K562 (cell line): ENCODE data around the gene PKLR. TPM values are rescaled to one million over a fixed set of nuclear protein-coding genes. Genes with fewer than 3 reads are reported as not detected.

Source experiments
- ADNP ChIP-seq: fragments of 200-800 bp; sonication (Bioruptor generic); IDR thresholded peaks from 2 replicates; pipeline ENCODE4 v1.6.1; 2016; ENCODE audit warnings: missing genetic modification characterization, missing compliant biosample characterization
- ARID3B ChIP-seq: fragments of 250-450 bp; sonication (Bioruptor Pico); IDR thresholded peaks from 2 replicates; pipeline ENCODE4 v1.4.0; 2020; ENCODE audit warnings: borderline replicate concordance
- CC2D1A ChIP-seq: fragments of 450-650 bp; IDR thresholded peaks from 2 replicates; pipeline ENCODE4 v1.6.1; 2017; ENCODE audit warnings: mild to moderate bottlenecking
- EP300 ChIP-seq: IDR thresholded peaks from 2 replicates; pipeline ENCODE4 v1.6.1; 2012; ENCODE audit warnings: low read length, improper control_type of control experiment
- ESRRA ChIP-seq: fragments of 450-650 bp; IDR thresholded peaks from 2 replicates; pipeline ENCODE4 v1.6.1; 2014; ENCODE audit warnings: low read depth, mild to moderate bottlenecking, moderate library complexity, borderline replicate concordance
- ETS2 ChIP-seq: IDR thresholded peaks from 2 replicates; pipeline ENCODE4 v1.6.1; 2016; ENCODE audit warnings: borderline replicate concordance, missing genetic modification characterization, mild to moderate bottlenecking, moderate library complexity, missing compliant biosample characterization; ENCODE audit not compliant: poor library complexity, severe bottlenecking
- FOXJ2 ChIP-seq: fragments of 200-800 bp; sonication (Bioruptor generic); IDR thresholded peaks from 2 replicates; pipeline ENCODE4 v1.6.1; 2016; ENCODE audit warnings: missing genetic modification characterization, missing compliant biosample characterization
- HDAC3 ChIP-seq: fragments of 450-650 bp; IDR thresholded peaks from 2 replicates; pipeline ENCODE4 v1.6.1; 2018; ENCODE audit warnings: borderline replicate concordance, mild to moderate bottlenecking, moderate library complexity; ENCODE audit not compliant: partially characterized antibody
- ID3 ChIP-seq, 2 experiments: fragments of 250-450 bp in 1 of 2; fragments of 450-650 bp in 1 of 2; sonication (Bioruptor Pico) in 1 of 2; IDR thresholded peaks; 2 replicates each; pipeline versions ENCODE4 v1.6.1 to v1.8.0; 2016 to 2021; ENCODE audit warnings: mild to moderate bottlenecking in 2 of 2, moderate library complexity in 2 of 2, missing compliant biosample characterization in 1 of 2, missing genetic modification characterization in 1 of 2
- ILF3 ChIP-seq: fragments of 450-650 bp; IDR thresholded peaks from 2 replicates; pipeline ENCODE4 v1.6.1; 2018; ENCODE audit warnings: antibody characterized with exemption, mild to moderate bottlenecking, moderate library complexity, borderline replicate concordance
- LARP7 ChIP-seq: fragments of 450-650 bp; IDR thresholded peaks from 2 replicates; pipeline ENCODE4 v1.6.1; 2016
- MTA2 ChIP-seq: fragments of 450-650 bp; IDR thresholded peaks from 2 replicates; pipeline ENCODE4 v1.6.1; 2016; ENCODE audit warnings: low read depth
- MYNN ChIP-seq, 2 experiments: sonication (generic); formaldehyde crosslinking in 1 of 2; IDR thresholded peaks; 2 replicates each; pipeline versions ENCODE4 v1.5.0 to v1.6.1; 2016 to 2020; ENCODE audit warnings: antibody characterized with exemption in 1 of 2, missing genetic modification reagents in 1 of 2
- NCOA4 ChIP-seq: fragments of 450-650 bp; IDR thresholded peaks from 2 replicates; pipeline ENCODE4 v1.6.1; 2018; ENCODE audit warnings: mild to moderate bottlenecking; ENCODE audit not compliant: partially characterized antibody
- PPARD ChIP-seq: fragments of 250-450 bp; sonication (Bioruptor Pico); IDR thresholded peaks from 2 replicates; pipeline ENCODE4 v1.8.0; 2022; ENCODE audit warnings: inconsistent platforms, mild to moderate bottlenecking, moderate library complexity
- RCOR1 ChIP-seq, 2 experiments: IDR thresholded peaks; 2 replicates each; pipeline ENCODE4 v1.6.1; 2012; ENCODE audit warnings: low read depth in 2 of 2, low read length in 2 of 2, borderline replicate concordance in 1 of 2, improper control_type of control experiment in 1 of 2
- SMAD1 ChIP-seq: fragments of 150-350 bp; IDR thresholded peaks from 2 replicates; pipeline ENCODE4 v1.6.1; 2014; ENCODE audit warnings: low read length, low read depth; ENCODE audit not compliant: partially characterized antibody
- TAF1 ChIP-seq: IDR thresholded peaks from 2 replicates; pipeline ENCODE4 v1.6.1; 2011; ENCODE audit warnings: mild to moderate bottlenecking, low read length, moderate library complexity; ENCODE audit not compliant: insufficient read depth, control insufficient read depth, severe bottlenecking; ENCODE audit errors: extremely low read depth
- TARDBP ChIP-seq: fragments of 450-650 bp; IDR thresholded peaks from 2 replicates; pipeline ENCODE4 v1.6.1; 2016
- TEAD2 ChIP-seq: fragments of 450-650 bp; IDR thresholded peaks from 2 replicates; pipeline ENCODE4 v1.6.1; 2016; ENCODE audit warnings: missing genetic modification characterization, control low read depth, missing compliant biosample characterization
- XRCC5 ChIP-seq: fragments of 200-400 bp; formaldehyde crosslinking; IDR thresholded peaks from 2 replicates; pipeline ENCODE4 v1.6.1; 2017; ENCODE audit warnings: low read depth, mild to moderate bottlenecking, low read length
- ZHX1 ChIP-seq: fragments of 150-350 bp; conservative IDR thresholded peaks from 2 replicates; pipeline ENCODE4 v1.6.1; 2014; ENCODE audit warnings: low read length
- ZNF146 ChIP-seq: IDR thresholded peaks from one replicate; pipeline ENCODE4 v1.6.1; 2018; ENCODE audit warnings: missing compliant biosample characterization; ENCODE audit not compliant: unreplicated experiment
- ZNF764 ChIP-seq: fragments of 250-450 bp; sonication (Bioruptor Pico); IDR thresholded peaks from 2 replicates; pipeline ENCODE4 v1.4.0; 2020; ENCODE audit warnings: low read depth, mild to moderate bottlenecking, moderate library complexity
- polyA plus RNA-seq, 8 experiments: library from polyadenylated mRNA; depleted of rRNA in 4 of 8; stranded (reverse) in 5 of 8; unstranded in 3 of 8; fragments of >200 nt; fragmentation: Nextera tagmentation in 2 of 8; fragmentation: Illumina TruSeq in 1 of 8; extraction: Ambion mirVana in 2 of 8; extraction: Trizol in 1 of 8; gene quantifications; 2 replicates each; pipeline versions ENCODE4 v1.2.1 to v1.2.3, GENCODE V29; 2011 to 2014; ENCODE audit warnings: inconsistent platforms in 1 of 8, missing spikeins in 1 of 8
- total RNA-seq, 7 experiments: library from RNA; depleted of rRNA in 6 of 7; stranded (reverse); fragments of >200 nt in 6 of 7; fragmentation: Illumina TruSeq in 2 of 7; extraction: Trizol in 2 of 7; gene quantifications; 2 replicates each; pipeline versions ENCODE4 v1.2.1 to v1.2.3, GENCODE V29; 2011 to 2021; ENCODE audit warnings: low replicate concordance in 1 of 7

Gene PKLR
- total and polyA plus RNA-seq, 9 of the 15 experiments (the other 6 are each of a cell fraction or from before 2014, with no cell fraction given) = 10.7 to 78.4 (median 38.2) TPM

GRCh38 chr1:155261852-155262673, 39.2 kb downstream of the PKLR start, which contains the start of gene SCAMP3 (continued):
- TF ChIP-seq MYNN (IDR thresholded peaks at IDR 0.05) (peak; percentile 37), MYNN (CRISPR knock-in tag; IDR thresholded peaks at IDR 0.05) (no peak), ILF3 (peak; percentile 68; the same call in 1 of the 2 replicates), ARID3B (CRISPR knock-in tag) (no peak), ZNF146 (no peak), FOXJ2 (0 out of 2 replicates have a peak, but pooled peaks have one; percentile 45), ZHX1 (no peak), XRCC5 (no peak), ZNF764 (CRISPR knock-in tag) (no peak), PPARD (CRISPR knock-in tag) (no peak), ESRRA (peak; percentile 46; the same call in 1 of the 2 replicates), SMAD1 (no peak), RCOR1 (IDR thresholded peaks at IDR 0.05; ENCODE audit: borderline replicate concordance in 1 of 2, low read depth in 2 of 2, low read length in 2 of 2) (0 out of 4 replicates have a peak, but pooled peaks of 1 of the 2 experiments have one; percentile 5), ETS2 (tag) (no peak), TARDBP (no peak), LARP7 (no peak), ADNP (tag) (no peak), TAF1 (peak; percentile 22), TEAD2 (no peak), HDAC3 (no peak), ID3 (CRISPR knock-in tag; IDR thresholded peaks at IDR 0.05) (no peak), ID3 (tag; IDR thresholded peaks at IDR 0.05) (peak; percentile 66; the same call in 1 of the 2 replicates), NCOA4 (no peak), EP300 (no peak), CC2D1A (no peak), MTA2 (no peak)
